ENCODE results near the gene GPATCH4.
"Not testable (repeated sequence)": the region's sequence is repeated elsewhere in the genome, so short reads cannot be mapped to it uniquely, and the experiment has no call there.

The GPATCH4 gene

GRCh38 chr1:156601122-156601830 lies at the start of gene GPATCH4:
Gene GPATCH4, minus strand, starts transcription at chr1:156601479.
- DNase-seq, result peak; percentile 31 to 38

GRCh38 chr1:156648951-156649350 lies 47.7 kb upstream of the GPATCH4 start:
- DNase-seq, result no peak

- no peak for DNase-seq
These were observed 47.2 kb upstream of the GPATCH4 start for GRCh38 chr1:156648496-156648895.

- no peak for DNase-seq
These were observed 46.1 kb upstream of the GPATCH4 start for GRCh38 chr1:156647351-156647750.

- DNase-seq, result no peak
These were observed 45.5 kb upstream of the GPATCH4 start for GRCh38 chr1:156646738-156647211.

- no peak for DNase-seq
These were observed 44.4 kb upstream of the GPATCH4 start for GRCh38 chr1:156645666-156646065.

GRCh38 chr1:156645056-156645455 lies 43.8 kb upstream of the GPATCH4 start:
- DNase-seq, result no peak

GRCh38 chr1:156644640-156645039 lies 43.4 kb upstream of the GPATCH4 start:
- DNase-seq, result no peak

GRCh38 chr1:156644146-156644545 lies 42.9 kb upstream of the GPATCH4 start:
- no peak for DNase-seq

GRCh38 chr1:156643778-156644092 lies 42.5 kb upstream of the GPATCH4 start:
- DNase-seq, result peak in 1 of 2 donors; percentile 39

- DNase-seq, result no peak
These were observed 41.9 kb upstream of the GPATCH4 start for GRCh38 chr1:156643049-156643777.

GRCh38 chr1:156642265-156643048 lies 41.2 kb upstream of the GPATCH4 start:
- no peak for DNase-seq

GRCh38 chr1:156641761-156642264 lies 40.5 kb upstream of the GPATCH4 start, which contains the start of gene BCAN:
Gene BCAN, plus strand, starts transcription at chr1:156642117. Its CDS starts 3,938 bp downstream, at chr1:156646055.
- DNase-seq, result no peak

- DNase-seq, result no peak
These were observed 39.8 kb upstream of the GPATCH4 start for GRCh38 chr1:156640842-156641706.

GRCh38 chr1:156639601-156640101 lies 38.4 kb upstream of the GPATCH4 start:
- DNase-seq, result no peak

- DNase-seq, result no peak
These were observed 37.1 kb upstream of the GPATCH4 start for GRCh38 chr1:156638189-156638985.

GRCh38 chr1:156632355-156632754 lies 31.1 kb upstream of the GPATCH4 start:
- DNase-seq, result no peak

GRCh38 chr1:156631152-156631551 lies 29.9 kb upstream of the GPATCH4 start:
- DNase-seq, result not testable (repeated sequence)

GRCh38 chr1:156629823-156630449 lies 28.7 kb upstream of the GPATCH4 start:
- no peak for DNase-seq

- DNase-seq, result no peak
These were observed 26.1 kb upstream of the GPATCH4 start for GRCh38 chr1:156627313-156627880.
